HepG2 (cell line): ENCODE results near the gene MCAM. TPM values are rescaled to one million over a fixed set of nuclear protein-coding genes. Genes with fewer than 3 reads are reported as not detected.

Experiments
- ATAC-seq: fragments of 200-7000 bp; cut with Tn5 transposase; 3 replicates; pipeline ENCODE4 v1.9.1; 2020; ENCODE audit warnings: mild to moderate bottlenecking, moderate library complexity
- BruUV-seq: library from RNA; stranded (reverse); fragments of 400-500 nt; replicated peaks from 2 replicates; lab custom pipeline; 2021; lab: Mats Ljungman, UMichigan
- CTCF ChIA-PET: fragments of 300-600 bp; formaldehyde crosslinking; extraction: SDS; loops from one replicate; lab custom pipeline; 2021; ENCODE audit warnings: low total read pairs, inconsistent platforms, low intra/inter-chr PET ratio; lab: Yijun Ruan, JAX
- POLR2A ChIA-PET: fragments of 350-600 bp; sonication (Branson Sonifier 250); formaldehyde crosslinking; loops from one replicate; lab custom pipeline; 2020; ENCODE audit warnings: antibody characterized with exemption, inconsistent platforms; lab: Yijun Ruan, JAX
- DNase-seq: peaks from one replicate; pipeline ENCODE4 v3.0.0-alpha.2; 2015; ENCODE audit warnings: low spot score
- FAIRE-seq: peaks from 3 replicates; lab custom pipeline; 2011; peaks lifted over from hg19 to GRCh38; lab: Jason Lieb, UNC
- H2AFZ ChIP-seq: one replicate; pipeline ENCODE4 v1.6.1; 2011; ENCODE audit warnings: low read length, inconsistent platforms
- H3K27ac ChIP-seq: fragments of 300-600 bp; 3 replicates; pipeline ENCODE4 v1.8.0; 2011; ENCODE audit warnings: mixed run types, mild to moderate bottlenecking, mixed read lengths, low read length, inconsistent platforms; ENCODE audit not compliant: insufficient read depth; ENCODE audit errors: extremely low read length
- H3K27me3 ChIP-seq, 2 experiments: fragments of 200-600 bp in 1 of 2; 2 replicates in 1 of 2; 3 replicates in 1 of 2; pipeline versions ENCODE4 v1.6.0 to v1.8.0; 2011; ENCODE audit warnings: low read length in 2 of 2, mild to moderate bottlenecking in 2 of 2, moderate library complexity in 2 of 2, inconsistent platforms in 1 of 2; ENCODE audit not compliant: insufficient read depth in 2 of 2, control insufficient read depth in 1 of 2
- H3K36me3 ChIP-seq, 2 experiments: fragments of 200-600 bp in 1 of 2; replicated peaks in 1 of 2; 2 replicates in 1 of 2; 3 replicates in 1 of 2; pipeline versions ENCODE4 v1.5.1 to v1.8.0; 2011; ENCODE audit warnings: low read length in 2 of 2, inconsistent platforms in 1 of 2; ENCODE audit not compliant: insufficient read depth in 2 of 2, control insufficient read depth in 1 of 2
- H3K4me1 ChIP-seq: 2 replicates; pipeline ENCODE4 v1.5.1; 2012; ENCODE audit warnings: low read length, inconsistent platforms; ENCODE audit not compliant: insufficient read depth
- H3K4me2 ChIP-seq: 2 replicates; pipeline ENCODE4 v1.6.0; 2011; ENCODE audit warnings: low read depth, low read length, inconsistent platforms
- H3K4me3 ChIP-seq, 3 experiments: fragments of 200-600 bp in 1 of 3; sonication (generic), shearing (Covaris generic) in 1 of 3; replicated peaks in 1 of 3; 2 replicates each; pipeline ENCODE4 v1.5.1; 2011 to 2016; ENCODE audit warnings: low read length in 3 of 3, inconsistent platforms in 2 of 3, low read depth in 2 of 3, mild to moderate bottlenecking in 2 of 3, control low read depth in 1 of 3, mixed read lengths in 1 of 3; ENCODE audit not compliant: insufficient read depth in 1 of 3
- H3K79me2 ChIP-seq: one replicate; pipeline ENCODE4 v1.6.1; 2011; ENCODE audit warnings: low read length, inconsistent platforms; ENCODE audit not compliant: insufficient read depth
- H3K9ac ChIP-seq: 2 replicates; pipeline ENCODE4 v1.6.0; 2011; ENCODE audit warnings: mild to moderate bottlenecking, low read depth, low read length, inconsistent platforms; ENCODE audit not compliant: insufficient read depth
- H3K9me3 ChIP-seq: 2 replicates; pipeline ENCODE4 v1.5.1; 2012; ENCODE audit warnings: mild to moderate bottlenecking, low read length
- H4K20me1 ChIP-seq: 2 replicates; pipeline ENCODE4 v1.6.0; 2011; ENCODE audit warnings: inconsistent platforms, mild to moderate bottlenecking, low read length, moderate library complexity; ENCODE audit not compliant: insufficient read depth
- FOSL1 ChIP-seq: sonication (generic); formaldehyde crosslinking; IDR thresholded peaks from 2 replicates; pipeline ENCODE4 v1.9.0; 2021; ENCODE audit warnings: missing genetic modification reagents, borderline replicate concordance
- FOXO1 ChIP-seq: sonication (generic); formaldehyde crosslinking; IDR thresholded peaks from 2 replicates; pipeline ENCODE4 v1.4.0; 2020; ENCODE audit warnings: missing genetic modification reagents
- HNRNPL ChIP-seq: fragments of 200-400 bp; formaldehyde crosslinking; IDR thresholded peaks from 2 replicates; pipeline ENCODE4 v1.6.1; 2017; ENCODE audit warnings: mild to moderate bottlenecking, low read depth, low read length
- NR2C2 ChIP-seq: sonication (generic); formaldehyde crosslinking; IDR thresholded peaks from 2 replicates; pipeline ENCODE4 v1.4.0; 2020; ENCODE audit warnings: missing genetic modification reagents, mild to moderate bottlenecking, moderate library complexity, borderline replicate concordance
- NRL ChIP-seq: sonication (generic); formaldehyde crosslinking; IDR thresholded peaks from 2 replicates; pipeline ENCODE4 v1.5.0; 2020; ENCODE audit warnings: missing genetic modification reagents, mild to moderate bottlenecking, moderate library complexity, borderline replicate concordance
- THAP11 ChIP-seq: IDR thresholded peaks from 2 replicates; pipeline ENCODE4 v1.6.1; 2016; ENCODE audit warnings: missing biosample characterization, missing genetic modification reagents
- ZFP1 ChIP-seq: IDR thresholded peaks from 2 replicates; pipeline ENCODE4 v1.6.1; 2016
- ZNF253 ChIP-seq: sonication (generic); formaldehyde crosslinking; IDR thresholded peaks from 2 replicates; pipeline ENCODE4 v1.8.0; 2022; ENCODE audit warnings: mild to moderate bottlenecking, missing genetic modification reagents, borderline replicate concordance
- ZNF263 ChIP-seq: sonication (generic); formaldehyde crosslinking; IDR thresholded peaks from 2 replicates; pipeline ENCODE4 v1.4.0; 2020; ENCODE audit warnings: missing genetic modification reagents
- ZNF792 ChIP-seq: IDR thresholded peaks from 2 replicates; pipeline ENCODE4 v1.6.1; 2016
- ZZZ3 ChIP-seq: sonication (generic); formaldehyde crosslinking; IDR thresholded peaks from 2 replicates; pipeline ENCODE4 v1.4.0; 2020; ENCODE audit warnings: missing genetic modification reagents, mild to moderate bottlenecking, borderline replicate concordance
- WGBS: methylation state at CpG from one replicate; pipeline ENCODE4 v1.1.6; 2017; ENCODE audit warnings: low lambda C conversion rate; 5-methylcytosine and 5-hydroxymethylcytosine counted together
- in situ Hi-C: cut with HindIII; loops from 2 replicates; pipeline ENCODE4 v1.10.0; 2017; ENCODE audit warnings: low pct_unique_long_range_greater_than_20kb; ENCODE audit not compliant: extremely low pct_ligation_motif_present
- intact Hi-C: fragments of 100-400 bp; cut with micrococcal nuclease; formaldehyde crosslinking; loops from one replicate; pipeline ENCODE4 v1.10.0; 2022; ENCODE audit not compliant: unreplicated experiment
- polyA plus RNA-seq, 8 experiments: library from polyadenylated mRNA; depleted of rRNA in 3 of 8; stranded (reverse) in 7 of 8; unstranded in 1 of 8; fragments of >200 nt; fragmentation: Illumina TruSeq in 4 of 8; extraction: Trizol in 4 of 8; gene quantifications; 2 replicates each; pipeline versions ENCODE4 v1.2.1 to v1.2.3, GENCODE V29; 2011 to 2016; ENCODE audit warnings: low read depth in 4 of 8, missing spikeins in 1 of 8, mixed read lengths in 1 of 8; ENCODE audit not compliant: insufficient read depth in 1 of 8
- total RNA-seq, 5 experiments: library from RNA; depleted of rRNA; stranded (reverse); fragments of >200 nt; fragmentation: Illumina TruSeq; extraction: Trizol; gene quantifications; 2 replicates each; pipeline ENCODE4 v1.2.3, GENCODE V29; 2016; ENCODE audit warnings: low read depth in 1 of 5
- TF ChIP-seq, protein P1 (sequence below): IDR thresholded peaks from 2 replicates; pipeline ENCODE4 v1.6.1; 2016; ENCODE audit warnings: missing compliant biosample characterization, missing genetic modification reagents, borderline replicate concordance
- TF ChIP-seq, protein P2 (sequence below): sonication (generic); formaldehyde crosslinking; IDR thresholded peaks from 2 replicates; pipeline ENCODE4 v1.4.0; 2020; ENCODE audit warnings: mild to moderate bottlenecking, missing genetic modification reagents
- TF ChIP-seq, protein P3 (sequence below): sonication (generic); formaldehyde crosslinking; IDR thresholded peaks from one replicate; pipeline ENCODE4 v1.5.1; 2020; ENCODE audit warnings: mild to moderate bottlenecking, missing genetic modification reagents; ENCODE audit errors: not compliant biosample characterization

Gene MCAM
- total and polyA plus RNA-seq, 2 of the 13 experiments (the other 11 are each of a cell fraction or from before 2014, with no cell fraction given): 12.1 to 15.2 TPM

DNA sequence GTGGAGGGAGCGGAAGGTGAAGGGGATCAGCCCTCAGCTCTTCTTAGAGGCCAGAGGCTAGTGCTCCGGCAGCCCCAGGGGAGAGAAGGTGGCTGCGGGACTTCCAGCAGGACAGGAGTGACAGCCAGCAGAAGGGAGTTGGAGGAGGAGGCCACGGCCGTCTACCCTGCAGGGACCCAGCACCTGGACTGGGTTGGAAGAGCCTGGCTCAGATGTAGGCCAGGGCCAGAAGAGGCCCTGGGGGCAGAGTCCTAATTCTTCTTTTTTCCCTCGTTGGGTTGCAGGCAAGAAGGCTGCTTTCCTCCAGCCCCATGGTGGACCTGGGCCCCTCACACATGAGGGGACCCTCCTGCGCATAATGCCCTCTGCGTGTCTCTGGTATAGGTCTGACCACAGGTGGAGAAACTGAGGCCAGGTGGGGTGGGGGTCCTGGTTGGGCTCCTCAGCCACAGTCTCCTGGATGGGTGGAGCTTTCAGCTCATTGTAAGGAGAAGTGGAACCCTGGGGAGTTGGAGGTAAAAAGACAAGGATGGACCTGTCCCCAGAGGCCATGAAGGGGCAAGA is 2.3 kb upstream of the MCAM start:
- WGBS: 12% methylated on average over 5 of the region's 8 CpGs
- H3K4me1 ChIP-seq: peaks cover 81% of the 10 kb centered on the region
- no peak overlapping the region for H3K27ac ChIP-seq
- DNase-seq (no peak), FAIRE-seq (no peak), ATAC-seq (peak; percentile 16)
- peak overlapping the region; percentile 53 to 77 (median 76) for H3K4me3 ChIP-seq
- H3K27me3 ChIP-seq: peaks cover 0 to 9% of the 10 kb centered on the region in 2 experiments; a peak in 2 of 5 replicates
- no peaks in the 10 kb centered on the region for H3K36me3 ChIP-seq
- ChIA-PET CTCF (no interaction called here), POLR2A (interaction anchor here (0.6 to 3.0 kb wide), 11 partner anchors 13 to 288 kb away, joined by 3 to 14 read pairs (median 3); partner anchors contain the start of genes NLRX1 and RNF26)
- peak overlapping the region; percentile 70 for H3K9ac ChIP-seq
- no peaks in the 10 kb centered on the region for H3K79me2 ChIP-seq
- BruUV-seq: TSS peak; percentile 52
- H3K4me2 ChIP-seq: peak overlapping the region; percentile 96
- no peaks in the 10 kb centered on the region for H3K9me3 ChIP-seq
- no peak overlapping the region for H2AFZ ChIP-seq
- in situ Hi-C loops (no loop called here), intact Hi-C loops (loop anchor here (2.0 kb wide), 1 partner anchor 16 kb away; the partner anchor contains the start of gene RNF26)
- H4K20me1 ChIP-seq: no peaks in the 10 kb centered on the region
- TF ChIP-seq HNRNPL: no peak
- TF ChIP-seq, protein P1, sequence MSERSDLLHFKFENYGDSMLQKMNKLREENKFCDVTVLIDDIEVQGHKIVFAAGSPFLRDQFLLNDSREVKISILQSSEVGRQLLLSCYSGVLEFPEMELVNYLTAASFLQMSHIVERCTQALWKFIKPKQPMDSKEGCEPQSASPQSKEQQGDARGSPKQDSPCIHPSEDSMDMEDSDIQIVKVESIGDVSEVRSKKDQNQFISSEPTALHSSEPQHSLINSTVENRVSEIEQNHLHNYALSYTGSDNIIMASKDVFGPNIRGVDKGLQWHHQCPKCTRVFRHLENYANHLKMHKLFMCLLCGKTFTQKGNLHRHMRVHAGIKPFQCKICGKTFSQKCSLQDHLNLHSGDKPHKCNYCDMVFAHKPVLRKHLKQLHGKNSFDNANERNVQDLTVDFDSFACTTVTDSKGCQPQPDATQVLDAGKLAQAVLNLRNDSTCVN (CRISPR knock-in tag): no peak
- TF ChIP-seq ZFP1: no peak
- no peak for TF ChIP-seq NR2C2 (CRISPR knock-in tag)
- TF ChIP-seq THAP11 (CRISPR knock-in tag): 0 out of 2 replicates have a peak, but pooled peaks have one; percentile 4
- TF ChIP-seq FOXO1 (CRISPR knock-in tag): no peak
- TF ChIP-seq, protein P2, sequence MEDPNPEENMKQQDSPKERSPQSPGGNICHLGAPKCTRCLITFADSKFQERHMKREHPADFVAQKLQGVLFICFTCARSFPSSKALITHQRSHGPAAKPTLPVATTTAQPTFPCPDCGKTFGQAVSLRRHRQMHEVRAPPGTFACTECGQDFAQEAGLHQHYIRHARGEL (CRISPR knock-in tag): no peak
- TF ChIP-seq ZZZ3: no peak
- TF ChIP-seq NRL (CRISPR knock-in tag): 0 out of 2 replicates have a peak, but pooled peaks have one; percentile 62
- no peak for TF ChIP-seq ZNF253
- TF ChIP-seq, protein P3, sequence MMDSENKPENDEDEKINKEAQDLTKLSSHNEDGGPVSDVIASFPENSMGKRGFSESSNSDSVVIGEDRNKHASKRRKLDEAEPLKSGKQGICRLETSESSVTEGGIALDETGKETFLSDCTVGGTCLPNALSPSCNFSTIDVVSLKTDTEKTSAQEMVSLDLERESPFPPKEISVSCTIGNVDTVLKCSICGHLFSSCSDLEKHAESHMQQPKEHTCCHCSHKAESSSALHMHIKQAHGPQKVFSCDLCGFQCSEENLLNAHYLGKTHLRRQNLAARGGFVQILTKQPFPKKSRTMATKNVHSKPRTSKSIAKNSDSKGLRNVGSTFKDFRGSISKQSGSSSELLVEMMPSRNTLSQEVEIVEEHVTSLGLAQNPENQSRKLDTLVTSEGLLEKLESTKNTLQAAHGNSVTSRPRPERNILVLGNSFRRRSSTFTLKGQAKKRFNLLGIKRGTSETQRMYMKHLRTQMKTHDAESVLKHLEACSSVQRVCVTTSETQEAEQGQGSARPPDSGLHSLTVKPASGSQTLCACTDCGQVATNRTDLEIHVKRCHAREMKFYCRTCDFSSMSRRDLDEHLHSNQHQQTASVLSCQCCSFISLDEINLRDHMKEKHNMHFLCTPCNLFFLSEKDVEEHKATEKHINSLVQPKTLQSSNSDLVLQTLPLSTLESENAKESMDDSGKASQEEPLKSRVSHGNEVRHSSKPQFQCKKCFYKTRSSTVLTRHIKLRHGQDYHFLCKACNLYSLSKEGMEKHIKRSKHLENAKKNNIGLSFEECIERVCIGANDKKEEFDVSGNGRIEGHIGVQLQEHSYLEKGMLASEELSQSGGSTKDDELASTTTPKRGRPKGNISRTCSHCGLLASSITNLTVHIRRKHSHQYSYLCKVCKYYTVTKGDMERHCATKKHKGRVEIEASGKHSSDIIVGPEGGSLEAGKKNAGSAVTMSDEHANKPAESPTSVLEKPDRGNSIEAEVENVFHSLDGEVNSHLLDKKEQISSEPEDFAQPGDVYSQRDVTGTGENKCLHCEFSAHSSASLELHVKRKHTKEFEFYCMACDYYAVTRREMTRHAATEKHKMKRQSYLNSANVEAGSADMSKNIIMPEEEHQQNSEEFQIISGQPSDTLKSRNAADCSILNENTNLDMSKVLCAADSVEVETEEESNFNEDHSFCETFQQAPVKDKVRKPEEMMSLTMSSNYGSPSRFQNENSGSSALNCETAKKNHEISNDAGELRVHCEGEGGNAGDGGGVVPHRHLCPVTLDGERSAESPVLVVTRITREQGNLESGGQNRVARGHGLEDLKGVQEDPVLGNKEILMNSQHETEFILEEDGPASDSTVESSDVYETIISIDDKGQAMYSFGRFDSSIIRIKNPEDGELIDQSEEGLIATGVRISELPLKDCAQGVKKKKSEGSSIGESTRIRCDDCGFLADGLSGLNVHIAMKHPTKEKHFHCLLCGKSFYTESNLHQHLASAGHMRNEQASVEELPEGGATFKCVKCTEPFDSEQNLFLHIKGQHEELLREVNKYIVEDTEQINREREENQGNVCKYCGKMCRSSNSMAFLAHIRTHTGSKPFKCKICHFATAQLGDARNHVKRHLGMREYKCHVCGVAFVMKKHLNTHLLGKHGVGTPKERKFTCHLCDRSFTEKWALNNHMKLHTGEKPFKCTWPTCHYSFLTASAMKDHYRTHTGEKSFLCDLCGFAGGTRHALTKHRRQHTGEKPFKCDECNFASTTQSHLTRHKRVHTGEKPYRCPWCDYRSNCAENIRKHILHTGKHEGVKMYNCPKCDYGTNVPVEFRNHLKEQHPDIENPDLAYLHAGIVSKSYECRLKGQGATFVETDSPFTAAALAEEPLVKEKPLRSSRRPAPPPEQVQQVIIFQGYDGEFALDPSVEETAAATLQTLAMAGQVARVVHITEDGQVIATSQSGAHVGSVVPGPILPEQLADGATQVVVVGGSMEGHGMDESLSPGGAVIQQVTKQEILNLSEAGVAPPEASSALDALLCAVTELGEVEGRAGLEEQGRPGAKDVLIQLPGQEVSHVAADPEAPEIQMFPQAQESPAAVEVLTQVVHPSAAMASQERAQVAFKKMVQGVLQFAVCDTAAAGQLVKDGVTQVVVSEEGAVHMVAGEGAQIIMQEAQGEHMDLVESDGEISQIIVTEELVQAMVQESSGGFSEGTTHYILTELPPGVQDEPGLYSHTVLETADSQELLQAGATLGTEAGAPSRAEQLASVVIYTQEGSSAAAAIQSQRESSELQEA: no peak
- no peak for TF ChIP-seq FOSL1 (CRISPR knock-in tag)
- no peak for TF ChIP-seq ZNF792 (CRISPR knock-in tag)
- TF ChIP-seq ZNF263 (CRISPR knock-in tag): 0 out of 2 replicates have a peak, but pooled peaks have one; percentile 41
